Upper lobe of right lung (tissue), 1 donor: Measurements from ENCODE around the gene CLEC11A. TPM values are rescaled to one million over a fixed set of nuclear protein-coding genes. Genes with fewer than 3 reads are reported as not detected.

Experiments used
- ATAC-seq: fragments of 200-7000 bp; cut with Tn5 transposase; one replicate; pipeline ENCODE4 v1.9.1; 2020; ENCODE audit warnings: mild to moderate bottlenecking, moderate library complexity
- DNase-seq: peaks from one replicate; pipeline ENCODE4 v3.0.0-alpha.2; 2020
- H3K27ac ChIP-seq: fragments of 200-600 bp; one replicate; pipeline ENCODE4 v1.8.0; 2022
- H3K27me3 ChIP-seq: fragments of 200-600 bp; one replicate; pipeline ENCODE4 v1.8.0; 2022; ENCODE audit warnings: mild to moderate bottlenecking
- H3K36me3 ChIP-seq: fragments of 200-600 bp; one replicate; pipeline ENCODE4 v1.8.0; 2022
- H3K4me1 ChIP-seq: fragments of 200-600 bp; one replicate; pipeline ENCODE4 v1.8.0; 2022
- H3K4me3 ChIP-seq: fragments of 200-600 bp; one replicate; pipeline ENCODE4 v1.8.0; 2022; ENCODE audit warnings: mild to moderate bottlenecking
- H3K9me3 ChIP-seq: fragments of 200-600 bp; one replicate; pipeline ENCODE4 v1.8.0; 2022
- intact Hi-C: fragments of 100-400 bp; cut with DNase I; formaldehyde crosslinking; loops from one replicate; pipeline ENCODE4 v1.11.0; 2022
- total RNA-seq: library from RNA; stranded (reverse); fragmentation: NEBNext Ultra II Directional; extraction: Animal tissue kit (Norgen Biotek cat#: 25700); gene quantifications from one replicate; pipeline ENCODE4 v1.2.1, GENCODE V29; 2021
- TF ChIP-seq, protein P1 (sequence below): fragments of 200-600 bp; IDR thresholded peaks from one replicate; pipeline ENCODE4 v1.8.0; 2022; ENCODE audit warnings: antibody characterized with exemption
- donor health status: DM: no; HTN: yes; CAD: no; lungs with severe emphysema.

CLEC11A gene
- total RNA-seq, 1 donor from 2014 or later, result 13.3 TPM

DNA sequence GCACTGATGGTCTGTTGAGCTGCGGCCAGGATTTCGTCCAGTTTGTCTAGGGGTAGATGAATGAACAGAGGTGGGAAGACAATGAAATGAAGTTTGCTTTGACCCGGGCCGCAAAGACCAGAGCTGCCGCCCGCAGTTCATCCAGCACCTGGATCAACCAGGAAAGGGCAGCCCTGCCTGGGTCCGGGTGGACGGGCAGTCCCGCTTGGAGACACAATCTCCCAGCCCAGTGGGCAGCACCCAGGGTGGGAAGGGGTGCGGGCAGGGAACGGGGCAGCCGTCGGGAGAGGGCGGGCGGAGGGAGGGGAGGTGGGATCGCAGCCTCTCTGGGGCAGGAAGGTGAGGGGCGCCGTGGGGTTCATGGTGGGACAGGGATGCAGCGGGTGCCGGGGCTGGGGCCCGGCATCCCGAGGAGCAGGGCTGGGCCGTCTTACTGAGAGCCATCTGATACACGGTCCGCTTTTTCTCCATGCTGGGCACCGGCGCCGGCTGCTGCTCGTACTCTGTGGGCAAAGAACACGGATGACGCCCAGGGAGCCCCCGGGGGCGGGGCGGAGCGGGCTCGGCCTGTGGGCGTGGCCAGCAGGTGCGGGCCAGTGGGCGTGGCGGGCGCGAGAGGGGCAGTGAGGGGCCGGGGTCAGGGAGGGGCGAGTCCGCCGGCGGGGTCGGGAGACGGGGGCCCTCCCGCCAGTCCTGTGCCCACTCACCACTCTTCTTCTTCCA lies 36.7 kb upstream of the CLEC11A start:
- Histone ChIP-seq H3K27me3 (peaks cover 39% of the 10 kb centered on the region), H3K36me3 (no peaks in the 10 kb centered on the region), H3K4me1 (no peaks in the 10 kb centered on the region), H3K4me3 (no peak overlapping the region), H3K9me3 (no peaks in the 10 kb centered on the region), H3K27ac (no peak overlapping the region)
- no peak for ATAC-seq
- TF ChIP-seq, protein P1, sequence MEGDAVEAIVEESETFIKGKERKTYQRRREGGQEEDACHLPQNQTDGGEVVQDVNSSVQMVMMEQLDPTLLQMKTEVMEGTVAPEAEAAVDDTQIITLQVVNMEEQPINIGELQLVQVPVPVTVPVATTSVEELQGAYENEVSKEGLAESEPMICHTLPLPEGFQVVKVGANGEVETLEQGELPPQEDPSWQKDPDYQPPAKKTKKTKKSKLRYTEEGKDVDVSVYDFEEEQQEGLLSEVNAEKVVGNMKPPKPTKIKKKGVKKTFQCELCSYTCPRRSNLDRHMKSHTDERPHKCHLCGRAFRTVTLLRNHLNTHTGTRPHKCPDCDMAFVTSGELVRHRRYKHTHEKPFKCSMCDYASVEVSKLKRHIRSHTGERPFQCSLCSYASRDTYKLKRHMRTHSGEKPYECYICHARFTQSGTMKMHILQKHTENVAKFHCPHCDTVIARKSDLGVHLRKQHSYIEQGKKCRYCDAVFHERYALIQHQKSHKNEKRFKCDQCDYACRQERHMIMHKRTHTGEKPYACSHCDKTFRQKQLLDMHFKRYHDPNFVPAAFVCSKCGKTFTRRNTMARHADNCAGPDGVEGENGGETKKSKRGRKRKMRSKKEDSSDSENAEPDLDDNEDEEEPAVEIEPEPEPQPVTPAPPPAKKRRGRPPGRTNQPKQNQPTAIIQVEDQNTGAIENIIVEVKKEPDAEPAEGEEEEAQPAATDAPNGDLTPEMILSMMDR, result no peak
- intact Hi-C loops, result no loop called here
- DNase-seq, result no peak

GRCh38 chr19:50688766-50689165 lies 34.4 kb upstream of the CLEC11A start:
- no peak overlapping the region for H3K27ac ChIP-seq
- no peaks in the 10 kb centered on the region for H3K36me3 ChIP-seq
- ATAC-seq (no peak), DNase-seq (no peak)
- H3K4me3 ChIP-seq, result no peak overlapping the region
- no peaks in the 10 kb centered on the region for H3K4me1 ChIP-seq
- peaks cover 51% of the 10 kb centered on the region for H3K27me3 ChIP-seq
- no peaks in the 10 kb centered on the region for H3K9me3 ChIP-seq
- TF ChIP-seq, protein P1, result no peak
- intact Hi-C loops, result no loop called here

DNA sequence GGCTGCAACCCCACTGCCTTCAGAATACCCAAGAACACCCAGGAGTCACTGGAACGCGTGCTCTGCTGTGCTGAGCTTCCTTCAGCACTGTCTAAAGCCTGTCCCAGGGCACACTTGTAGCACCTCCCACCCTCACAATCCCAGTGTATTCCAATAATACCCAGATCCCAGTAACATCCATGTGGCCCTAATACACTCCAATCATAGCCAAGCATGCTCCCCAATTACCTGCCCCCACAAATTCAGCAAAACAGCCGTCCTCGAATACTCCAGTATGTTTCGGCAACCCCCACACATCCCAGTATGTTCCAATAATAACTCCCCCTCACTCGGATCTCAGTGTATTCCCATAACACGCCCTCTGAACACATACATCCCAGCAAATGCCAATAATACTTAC lies 32.7 kb upstream of the CLEC11A start:
- Histone ChIP-seq H3K27me3 (peaks cover 53% of the 10 kb centered on the region), H3K4me3 (no peak overlapping the region), H3K27ac (no peak overlapping the region), H3K9me3 (no peaks in the 10 kb centered on the region), H3K36me3 (no peaks in the 10 kb centered on the region), H3K4me1 (no peaks in the 10 kb centered on the region)
- ATAC-seq (no peak), DNase-seq (no peak)
- intact Hi-C loops, result no loop called here
- TF ChIP-seq, protein P1, result no peak

- H3K27ac ChIP-seq, result no peak overlapping the region
- DNase-seq (no peak), ATAC-seq (no peak)
- TF ChIP-seq, protein P1, result no peak
- no peaks in the 10 kb centered on the region for H3K4me1 ChIP-seq
- intact Hi-C loops, result no loop called here
- H3K36me3 ChIP-seq, result no peaks in the 10 kb centered on the region
- peaks cover 35% of the 10 kb centered on the region for H3K27me3 ChIP-seq
- H3K9me3 ChIP-seq, result no peaks in the 10 kb centered on the region
- H3K4me3 ChIP-seq, result no peak overlapping the region
Measured at GRCh38 chr19:50693064-50693975, 29.8 kb upstream of the CLEC11A start.

- no peak for DNase-seq
- H3K4me1 ChIP-seq, result no peaks in the 10 kb centered on the region
Measured at GRCh38 chr19:50694815-50695145, 28.4 kb upstream of the CLEC11A start.

More at GRCh38 chr19:50694815-50695145, 28.4 kb upstream of the CLEC11A start:
- ATAC-seq, result no peak
- Histone ChIP-seq H3K4me3 (no peak overlapping the region), H3K36me3 (no peaks in the 10 kb centered on the region), H3K27ac (no peak overlapping the region), H3K9me3 (no peaks in the 10 kb centered on the region), H3K27me3 (peaks cover 35% of the 10 kb centered on the region)
- intact Hi-C loops, result no loop called here
- TF ChIP-seq, protein P1, result no peak
